GM10266 (cell line): Measurements from ENCODE around the gene DENND5A.

Experiments used
- DNase-seq: peaks from one replicate; pipeline ENCODE4 v3.0.0; 2012; ENCODE audit errors: extremely low spot score
- TF ChIP-seq, protein P1 (sequence below): IDR thresholded peaks from 2 replicates; pipeline ENCODE4 v1.5.1; 2012; ENCODE audit warnings: mild to moderate bottlenecking, low read depth; ENCODE audit not compliant: control insufficient read depth, insufficient read depth; ENCODE audit errors: missing control alignments

Gene DENND5A

DNA sequence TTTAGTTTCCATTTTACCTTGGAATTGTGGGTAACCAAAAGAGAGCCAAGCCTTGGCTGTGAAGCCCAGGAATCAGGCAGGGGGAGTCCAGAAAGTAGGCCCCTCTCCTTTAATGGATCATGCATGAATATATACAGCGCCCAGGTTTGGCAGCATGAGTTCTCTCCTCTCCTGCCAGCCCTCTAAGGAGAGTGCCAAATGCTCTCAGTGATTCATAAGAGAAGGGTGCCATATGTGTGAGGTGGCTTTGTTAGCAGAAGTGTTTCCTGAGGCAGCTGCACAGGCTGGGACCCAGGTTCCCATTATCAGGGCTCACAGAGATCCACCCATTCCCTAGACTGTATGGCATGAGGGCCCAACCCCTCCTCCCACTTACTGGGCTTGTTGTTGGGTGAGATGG is 121.4 kb downstream of the DENND5A start:
- TF ChIP-seq, protein P1, sequence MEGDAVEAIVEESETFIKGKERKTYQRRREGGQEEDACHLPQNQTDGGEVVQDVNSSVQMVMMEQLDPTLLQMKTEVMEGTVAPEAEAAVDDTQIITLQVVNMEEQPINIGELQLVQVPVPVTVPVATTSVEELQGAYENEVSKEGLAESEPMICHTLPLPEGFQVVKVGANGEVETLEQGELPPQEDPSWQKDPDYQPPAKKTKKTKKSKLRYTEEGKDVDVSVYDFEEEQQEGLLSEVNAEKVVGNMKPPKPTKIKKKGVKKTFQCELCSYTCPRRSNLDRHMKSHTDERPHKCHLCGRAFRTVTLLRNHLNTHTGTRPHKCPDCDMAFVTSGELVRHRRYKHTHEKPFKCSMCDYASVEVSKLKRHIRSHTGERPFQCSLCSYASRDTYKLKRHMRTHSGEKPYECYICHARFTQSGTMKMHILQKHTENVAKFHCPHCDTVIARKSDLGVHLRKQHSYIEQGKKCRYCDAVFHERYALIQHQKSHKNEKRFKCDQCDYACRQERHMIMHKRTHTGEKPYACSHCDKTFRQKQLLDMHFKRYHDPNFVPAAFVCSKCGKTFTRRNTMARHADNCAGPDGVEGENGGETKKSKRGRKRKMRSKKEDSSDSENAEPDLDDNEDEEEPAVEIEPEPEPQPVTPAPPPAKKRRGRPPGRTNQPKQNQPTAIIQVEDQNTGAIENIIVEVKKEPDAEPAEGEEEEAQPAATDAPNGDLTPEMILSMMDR, result no peak
- DNase-seq, result no peak

DNA sequence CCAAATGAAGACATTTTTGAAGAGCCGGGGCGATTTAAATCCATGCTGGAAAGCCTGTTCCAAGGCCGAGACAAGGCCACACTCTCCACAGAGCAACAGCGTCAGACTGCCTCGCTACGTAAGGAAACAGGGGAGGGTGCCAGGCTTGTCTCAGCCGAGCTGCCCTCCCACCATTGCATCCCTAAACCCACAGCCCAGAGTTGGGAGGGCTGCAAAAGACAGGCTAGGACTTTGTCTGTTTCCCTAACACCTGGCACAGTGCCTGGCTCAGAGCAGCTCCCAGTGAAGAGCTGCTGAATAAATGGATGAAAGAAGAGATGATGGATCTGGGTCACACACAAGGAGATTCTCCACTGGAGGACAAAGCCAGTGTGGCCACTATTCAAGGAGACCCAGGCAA is 122.4 kb downstream of the DENND5A start:
- TF ChIP-seq, protein P1, result no peak
- no peak for DNase-seq

DNA sequence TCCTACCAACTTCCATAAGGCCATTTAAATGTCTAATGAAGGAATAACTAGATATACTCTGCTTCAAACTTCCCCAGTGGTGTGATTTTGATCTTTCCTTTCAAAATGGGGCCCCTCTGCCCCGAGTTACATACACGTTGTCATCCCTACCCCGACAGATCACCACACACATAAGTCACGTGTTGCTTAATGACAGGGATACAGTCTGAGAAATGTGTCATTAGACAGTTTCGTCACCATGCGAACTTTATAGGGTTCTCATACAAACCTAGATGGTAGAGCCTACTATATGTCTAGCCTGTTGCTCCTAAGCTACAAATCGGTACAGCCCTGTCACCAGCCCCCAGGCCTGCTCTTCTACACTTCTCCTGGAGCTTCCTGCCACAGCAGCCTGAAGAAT is 124.0 kb downstream of the DENND5A start:
- TF ChIP-seq, protein P1, result no peak
- no peak for DNase-seq

DNA sequence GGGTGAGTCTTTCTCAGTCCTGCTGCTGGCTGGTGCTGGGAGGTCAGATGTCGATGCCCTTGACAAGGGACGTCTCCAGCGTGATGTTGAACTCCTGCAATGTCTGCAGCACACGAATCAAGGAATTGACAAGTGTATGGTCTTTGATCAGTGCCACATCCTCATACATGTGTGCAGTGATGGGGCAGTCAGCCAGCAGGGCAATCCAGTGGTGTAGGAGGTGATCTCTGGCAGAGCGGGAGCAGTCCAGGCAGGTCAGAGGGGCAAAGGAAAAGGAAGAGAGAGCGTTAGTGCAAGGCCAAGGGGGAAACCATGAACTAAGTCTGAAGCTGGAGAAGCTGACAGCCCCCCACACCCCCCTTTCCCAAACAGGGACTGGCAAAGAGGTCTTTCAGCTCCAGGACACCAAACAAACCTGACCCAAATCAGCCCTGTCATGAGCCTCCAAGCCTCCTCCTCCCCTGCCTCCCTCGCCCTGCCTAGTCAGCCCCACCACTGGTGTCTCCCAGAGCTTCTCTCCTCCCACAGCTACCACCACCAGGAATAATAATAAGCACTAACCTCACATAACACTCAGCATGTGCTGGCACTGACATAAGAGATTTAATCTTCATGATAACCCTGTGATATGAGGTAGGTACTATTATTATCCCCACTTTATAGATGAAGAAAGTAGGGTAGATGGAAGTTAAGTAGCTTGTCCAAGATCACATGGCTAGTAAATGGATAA is 125.4 kb downstream of the DENND5A start:
- DNase-seq, result no peak
- TF ChIP-seq, protein P1, result no peak

DNA sequence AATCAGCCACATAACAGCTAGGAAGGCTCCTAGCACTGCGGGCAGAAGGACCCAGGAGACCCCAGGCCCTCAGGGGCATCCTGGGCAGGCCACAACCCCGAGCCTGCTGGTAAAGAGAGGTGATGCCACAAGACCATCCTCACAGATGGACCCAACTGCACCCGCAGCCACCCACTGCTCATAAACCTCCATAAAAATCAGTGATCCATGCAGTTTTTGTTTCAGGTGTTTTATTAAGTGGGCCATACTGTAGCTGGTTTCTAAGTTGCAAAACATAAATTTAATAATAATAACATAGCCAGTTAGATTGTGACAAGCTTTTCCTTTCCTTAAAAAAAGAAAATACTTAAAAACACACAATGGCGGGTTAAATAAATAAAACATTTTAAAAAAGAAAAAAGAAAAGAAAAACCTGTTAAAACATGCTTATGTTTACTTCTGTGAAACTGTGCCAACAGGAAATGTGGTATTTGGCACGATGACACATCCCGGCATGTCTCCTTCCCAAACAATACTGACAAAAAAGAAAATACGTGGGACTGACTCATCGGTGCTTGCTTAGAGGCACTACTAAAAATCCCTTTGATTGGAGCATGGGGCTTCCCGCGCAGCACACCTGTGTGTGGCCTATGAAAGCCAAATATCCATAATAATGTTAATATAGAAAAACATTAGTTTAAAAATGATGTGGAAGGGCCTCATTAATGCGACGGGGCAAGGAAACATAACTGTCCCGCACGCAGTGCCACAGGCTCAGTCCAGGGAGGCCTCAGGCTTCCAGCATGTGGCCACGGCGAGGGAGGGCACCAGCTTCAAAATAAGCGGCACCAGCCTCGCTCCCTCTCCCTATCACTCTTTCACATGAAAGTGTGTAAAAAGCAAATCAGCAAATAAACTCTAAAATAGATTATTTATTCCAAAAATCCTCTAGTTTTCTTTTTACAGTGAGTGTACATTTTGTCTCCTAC is 126.3 kb downstream of the DENND5A start:
- TF ChIP-seq, protein P1, result no peak
- no peak for DNase-seq

DNA sequence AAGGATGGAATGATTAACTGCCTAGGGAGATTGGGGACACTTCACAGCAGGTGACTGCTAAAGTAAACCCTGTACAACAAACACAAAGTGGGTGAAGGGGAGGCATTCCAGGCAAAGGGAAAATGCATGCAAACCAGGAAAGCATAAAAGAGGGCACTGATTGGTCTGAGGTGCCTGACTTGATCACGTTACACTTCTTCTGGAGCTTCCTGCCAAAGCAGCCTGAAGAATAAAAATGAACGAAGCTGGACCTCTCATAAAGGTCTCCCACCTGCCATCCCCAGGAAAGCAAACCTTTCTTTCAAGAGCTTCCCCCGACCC is 127.1 kb downstream of the DENND5A start:
- no peak for DNase-seq
- TF ChIP-seq, protein P1, result no peak
